Peyer's patch (tissue), 4 donors: Measurements from ENCODE around the gene PLCB2.

Source experiments
- POLR2A ChIP-seq, 2 donors: fragments of 450-650 bp; IDR thresholded peaks; one replicate each; pipeline ENCODE4 v1.5.1; 2017; ENCODE audit warnings: antibody characterized with exemption in 2 of 2, mild to moderate bottlenecking in 2 of 2, moderate library complexity in 2 of 2
- TF ChIP-seq, protein P1 (sequence below), 6 experiments: fragments of 450-650 bp in 4 of 6; fragments of 200-600 bp in 2 of 6; sonication (generic) in 1 of 6; IDR thresholded peaks; one replicate each; pipeline ENCODE4 v1.5.1; 2017 to 2019; ENCODE audit warnings: antibody characterized with exemption in 6 of 6, mild to moderate bottlenecking in 3 of 6, moderate library complexity in 1 of 6

DNA sequence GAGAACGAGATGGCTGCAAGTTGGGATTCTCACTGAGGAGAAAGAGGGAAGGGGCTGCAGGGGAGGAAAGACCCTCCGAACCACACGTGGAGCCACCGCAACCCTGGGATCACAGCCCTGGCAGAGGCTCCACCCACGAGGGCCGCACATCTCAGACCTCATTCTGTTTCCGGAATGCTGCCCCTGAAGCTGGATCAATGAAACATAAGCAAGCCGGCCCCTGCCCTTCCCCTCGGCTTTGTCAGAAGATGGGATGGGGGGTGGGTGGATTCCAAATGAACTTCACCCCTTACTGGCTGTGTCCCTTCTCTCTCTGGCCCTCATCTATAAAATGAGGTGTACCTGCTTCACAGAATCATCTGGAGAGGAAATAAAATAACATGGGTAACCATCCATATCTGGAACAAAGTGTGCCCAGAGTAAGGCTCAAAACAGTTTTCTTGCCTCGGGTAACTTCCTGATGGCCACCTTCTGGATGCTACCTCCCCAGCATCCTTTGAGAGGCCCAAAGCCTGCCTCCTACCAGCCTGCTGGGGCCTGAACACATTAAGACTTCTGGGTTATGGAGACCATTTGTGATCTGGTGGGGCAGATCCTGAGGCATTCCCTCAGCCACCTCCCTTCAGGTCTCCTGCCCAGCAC, 37.6 kb upstream of the PLCB2 start:
- TF ChIP-seq, protein P1, sequence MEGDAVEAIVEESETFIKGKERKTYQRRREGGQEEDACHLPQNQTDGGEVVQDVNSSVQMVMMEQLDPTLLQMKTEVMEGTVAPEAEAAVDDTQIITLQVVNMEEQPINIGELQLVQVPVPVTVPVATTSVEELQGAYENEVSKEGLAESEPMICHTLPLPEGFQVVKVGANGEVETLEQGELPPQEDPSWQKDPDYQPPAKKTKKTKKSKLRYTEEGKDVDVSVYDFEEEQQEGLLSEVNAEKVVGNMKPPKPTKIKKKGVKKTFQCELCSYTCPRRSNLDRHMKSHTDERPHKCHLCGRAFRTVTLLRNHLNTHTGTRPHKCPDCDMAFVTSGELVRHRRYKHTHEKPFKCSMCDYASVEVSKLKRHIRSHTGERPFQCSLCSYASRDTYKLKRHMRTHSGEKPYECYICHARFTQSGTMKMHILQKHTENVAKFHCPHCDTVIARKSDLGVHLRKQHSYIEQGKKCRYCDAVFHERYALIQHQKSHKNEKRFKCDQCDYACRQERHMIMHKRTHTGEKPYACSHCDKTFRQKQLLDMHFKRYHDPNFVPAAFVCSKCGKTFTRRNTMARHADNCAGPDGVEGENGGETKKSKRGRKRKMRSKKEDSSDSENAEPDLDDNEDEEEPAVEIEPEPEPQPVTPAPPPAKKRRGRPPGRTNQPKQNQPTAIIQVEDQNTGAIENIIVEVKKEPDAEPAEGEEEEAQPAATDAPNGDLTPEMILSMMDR (IDR thresholded peaks at IDR 0.05), result no peak
- TF ChIP-seq POLR2A (IDR thresholded peaks at IDR 0.05), result no peak
